Measurements from ENCODE around the gene ULBP3. TPM values are rescaled to one million over a fixed set of nuclear protein-coding genes. Genes with fewer than 3 reads are reported as not detected.
"Not testable (repeated sequence)": the region's sequence is repeated elsewhere in the genome, so short reads cannot be mapped to it uniquely, and the experiment has no call there.

The ULBP3 gene
- total RNA-seq, 1 donor from 2014 or later: 3.9 TPM

- no peak for DNase-seq
Observed at GRCh38 chr6:150038202-150039062, 30.5 kb downstream of the ULBP3 start.

GRCh38 chr6:150037526-150038201 is 31.3 kb downstream of the ULBP3 start:
- no peak for DNase-seq

- no peak for DNase-seq
Observed at GRCh38 chr6:150036081-150036480, 32.8 kb downstream of the ULBP3 start.

- DNase-seq: no peak
Observed at GRCh38 chr6:150033207-150033771, 35.6 kb downstream of the ULBP3 start.

- no peak for DNase-seq
Observed at GRCh38 chr6:150032598-150032997, 36.3 kb downstream of the ULBP3 start.

- no peak for DNase-seq
Observed at GRCh38 chr6:150030611-150031010, 38.3 kb downstream of the ULBP3 start.

GRCh38 chr6:150029749-150030148 is 39.2 kb downstream of the ULBP3 start:
- DNase-seq: no peak

GRCh38 chr6:150029276-150029675 is 39.6 kb downstream of the ULBP3 start:
- DNase-seq: no peak

- DNase-seq: no peak
Observed at GRCh38 chr6:150028799-150029198, 40.1 kb downstream of the ULBP3 start.

- no peak for DNase-seq
Observed at GRCh38 chr6:150027806-150028565, 40.9 kb downstream of the ULBP3 start.

- no peak for DNase-seq
Observed at GRCh38 chr6:150026976-150027805, 41.7 kb downstream of the ULBP3 start.

GRCh38 chr6:150025201-150025917 is 43.6 kb downstream of the ULBP3 start, which contains the start of gene RAET1L:
TSS of gene RAET1L (minus strand) at chr6:150025532. CDS start at chr6:150025471, 61 bp downstream.
- DNase-seq: peak; percentile 27

GRCh38 chr6:150024646-150025155 is 44.2 kb downstream of the ULBP3 start:
- no peak for DNase-seq

GRCh38 chr6:150024021-150024420 is 44.9 kb downstream of the ULBP3 start:
- not testable (repeated sequence) for DNase-seq

- not testable (repeated sequence) for DNase-seq
Observed at GRCh38 chr6:150021870-150022269, 47.1 kb downstream of the ULBP3 start.

GRCh38 chr6:150018846-150019580 is 49.9 kb downstream of the ULBP3 start:
- no peak for DNase-seq

GRCh38 chr6:150017186-150017521 is 51.8 kb downstream of the ULBP3 start:
- DNase-seq: not testable (repeated sequence)

GRCh38 chr6:150016324-150017185 is 52.4 kb downstream of the ULBP3 start:
- DNase-seq: no peak
